ENCODE results near the gene ETV1. TPM values are rescaled to one million over a fixed set of nuclear protein-coding genes. Genes with fewer than 3 reads are reported as not detected.

Gene ETV1
- total and polyA plus RNA-seq, 9 of the 15 experiments (the other 6 are each of a cell fraction or from before 2014, with no cell fraction given) = 7.2 to 27.4 (median 14.0) TPM

DNA sequence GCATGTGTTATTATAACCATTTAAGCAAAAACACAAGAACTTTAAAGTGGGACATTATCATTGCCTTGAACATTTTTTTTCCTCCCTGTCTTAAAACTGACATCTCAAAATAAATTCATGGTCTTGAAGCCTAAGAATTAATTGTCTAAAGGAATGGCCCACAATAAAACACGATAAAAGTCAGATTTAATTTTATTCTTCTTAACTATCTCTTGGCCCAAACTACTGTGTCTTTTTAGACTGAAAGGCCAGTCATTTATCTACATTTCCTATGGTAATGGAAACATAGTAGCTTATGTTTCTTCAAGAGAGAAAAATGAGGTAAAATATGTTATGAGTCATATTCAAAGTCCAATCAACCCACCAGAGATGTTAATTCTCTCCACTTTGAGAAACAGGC is 24.4 kb upstream of the ETV1 start:
- no peak for ATAC-seq
- FAIRE-seq = no peak
- CTCF ChIA-PET (ENCODE audit: low intra/inter-chr PET ratio) = no interaction called here
- no peak overlapping the region for H3K4me2 ChIP-seq (ENCODE audit: insufficient read depth, low read length)
- DNase-seq (ENCODE audit: extremely low read depth in 1 of 4, low spot score in 3 of 4) = no peak
- H3K9me1 ChIP-seq (ENCODE audit: control insufficient read depth, insufficient read depth, low read length) = no peaks in the 10 kb centered on the region
- POLR2A ChIA-PET = interaction anchor here (0.6 kb wide), 1 partner anchor 38 kb away, joined by 3 read pairs; no protein-coding TSS in a partner anchor
- no peak overlapping the region for H3K9ac ChIP-seq (ENCODE audit: insufficient read depth in 1 of 2, low read depth in 2 of 2, low read length in 2 of 2)
- intact Hi-C loops (cut with micrococcal nuclease) = no loop called here
- no TSS peak for BruUV-seq (replicated peaks)
- no peak overlapping the region for H3K27ac ChIP-seq (ENCODE audit: extremely low read depth, low read depth, low read length)
- H4K20me1 ChIP-seq (replicated peaks; ENCODE audit: control insufficient read depth, insufficient read depth, low read length) = no peaks in the 10 kb centered on the region
- peaks cover 19% of the 10 kb centered on the region; the same call in 2 of the 3 replicates for H3K36me3 ChIP-seq (ENCODE audit: control insufficient read depth, insufficient read depth, low read length)
- H2AFZ ChIP-seq (ENCODE audit: low read depth, low read length) = no peak overlapping the region
- TF ChIP-seq, protein P1, sequence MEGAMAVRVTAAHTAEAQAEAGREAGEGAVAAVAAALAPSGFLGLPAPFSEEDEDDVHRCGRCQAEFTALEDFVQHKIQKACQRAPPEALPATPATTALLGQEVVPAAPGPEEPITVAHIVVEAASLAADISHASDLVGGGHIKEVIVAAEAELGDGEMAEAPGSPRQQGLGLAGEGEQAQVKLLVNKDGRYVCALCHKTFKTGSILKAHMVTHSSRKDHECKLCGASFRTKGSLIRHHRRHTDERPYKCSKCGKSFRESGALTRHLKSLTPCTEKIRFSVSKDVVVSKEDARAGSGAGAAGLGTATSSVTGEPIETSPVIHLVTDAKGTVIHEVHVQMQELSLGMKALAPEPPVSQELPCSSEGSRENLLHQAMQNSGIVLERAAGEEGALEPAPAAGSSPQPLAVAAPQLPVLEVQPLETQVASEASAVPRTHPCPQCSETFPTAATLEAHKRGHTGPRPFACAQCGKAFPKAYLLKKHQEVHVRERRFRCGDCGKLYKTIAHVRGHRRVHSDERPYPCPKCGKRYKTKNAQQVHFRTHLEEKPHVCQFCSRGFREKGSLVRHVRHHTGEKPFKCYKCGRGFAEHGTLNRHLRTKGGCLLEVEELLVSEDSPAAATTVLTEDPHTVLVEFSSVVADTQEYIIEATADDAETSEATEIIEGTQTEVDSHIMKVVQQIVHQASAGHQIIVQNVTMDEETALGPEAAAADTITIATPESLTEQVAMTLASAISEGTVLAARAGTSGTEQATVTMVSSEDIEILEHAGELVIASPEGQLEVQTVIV (CRISPR knock-in tag; IDR thresholded peaks at IDR 0.05; ENCODE audit: borderline replicate concordance) = no peak
- TF ChIP-seq ZNF133 (CRISPR knock-in tag; IDR thresholded peaks at IDR 0.05) (no peak), ZNF212 (CRISPR knock-in tag; IDR thresholded peaks at IDR 0.05) (no peak), ARID2 (IDR thresholded peaks at IDR 0.05) (no peak), ZNF41 (CRISPR knock-in tag; conservative IDR thresholded peaks at IDR 0.05) (no peak), KLF10 (CRISPR knock-in tag; IDR thresholded peaks at IDR 0.05) (no peak), ZNF655 (CRISPR knock-in tag; IDR thresholded peaks at IDR 0.05) (no peak), ZNF740 (CRISPR knock-in tag; IDR thresholded peaks at IDR 0.05) (no peak), ZNF740 (tag; IDR thresholded peaks at IDR 0.05) (no peak), FOS (IDR thresholded peaks at IDR 0.05; ENCODE audit: extremely low read depth, insufficient read length) (no peak), DIDO1 (tag; IDR thresholded peaks at IDR 0.05; ENCODE audit: low read depth) (no peak), SAFB2 (IDR thresholded peaks at IDR 0.05; ENCODE audit: borderline replicate concordance, low read depth, low read length, severe bottlenecking) (no peak), ATF2 (CRISPR knock-in tag; IDR thresholded peaks at IDR 0.05) (no peak), SAFB (IDR thresholded peaks at IDR 0.05; ENCODE audit: borderline replicate concordance, low read depth, low read length) (no peak), ZNF347 (CRISPR knock-in tag; IDR thresholded peaks at IDR 0.05; ENCODE audit: low read depth) (no peak), PHB2 (IDR thresholded peaks at IDR 0.05; ENCODE audit: low read depth) (no peak), SMC3 (conservative IDR thresholded peaks at IDR 0.05; ENCODE audit: insufficient read depth, low read depth, low read length) (no peak), ZBTB1 (CRISPR knock-in tag; IDR thresholded peaks at IDR 0.05; ENCODE audit: borderline replicate concordance, low read depth) (no peak)
- H3K79me2 ChIP-seq (ENCODE audit: control insufficient read depth, insufficient read depth, low read length) = peaks cover 10% of the 10 kb centered on the region; the same call in 2 of the 3 replicates
- H3K4me1 ChIP-seq (replicated peaks in 1 of 2; ENCODE audit: control insufficient read depth in 2 of 2, insufficient read depth in 2 of 2, low read length in 2 of 2) = no peaks in the 10 kb centered on the region; a peak in 1 of 5 replicates
- H3K4me3 ChIP-seq = no peak overlapping the region
- in situ Hi-C loops (cut with MboI) = no loop called here
- H3K27me3 ChIP-seq (ENCODE audit: control insufficient read depth in 2 of 2, insufficient read depth in 2 of 2, low read length in 2 of 2) = no peaks in the 10 kb centered on the region
- no peaks in the 10 kb centered on the region for H3K9me3 ChIP-seq (replicated peaks; ENCODE audit: control insufficient read depth, insufficient read depth, low read depth, low read length)
- 70% methylated on average over 1 of the region's 1 CpG for WGBS (ENCODE audit: insufficient coverage, low coverage, missing lambda C conversion rate)
